Sigmoid colon (tissue), 7 donors: ENCODE measurements around the gene SOX4. TPM values are rescaled to one million over a fixed set of nuclear protein-coding genes. Genes with fewer than 3 reads are reported as not detected.

Experiments used
- DNase-seq: peaks from one replicate; pipeline ENCODE4 v3.0.0-alpha.2; 2019
- H3K27ac ChIP-seq, 4 donors: fragments of 200-600 bp; sonication (generic); one replicate each; pipeline ENCODE4 v1.5.1; 2016 to 2019; ENCODE audit warnings: mild to moderate bottlenecking in 1 of 4
- H3K27me3 ChIP-seq, 3 donors: fragments of 200-600 bp; sonication (generic); one replicate each; pipeline ENCODE4 v1.5.1; 2019; ENCODE audit warnings: mild to moderate bottlenecking in 1 of 3
- H3K36me3 ChIP-seq, 4 donors: fragments of 200-600 bp; sonication (generic); one replicate each; pipeline ENCODE4 v1.5.1; 2016 to 2019
- H3K4me1 ChIP-seq, 4 donors: fragments of 200-600 bp; sonication (generic); one replicate each; pipeline ENCODE4 v1.5.1; 2017 to 2019
- H3K4me3 ChIP-seq, 4 donors: fragments of 200-600 bp; sonication (generic); one replicate each; pipeline ENCODE4 v1.5.1; 2017 to 2019; ENCODE audit warnings: mild to moderate bottlenecking in 2 of 4, moderate library complexity in 1 of 4
- H3K9me3 ChIP-seq, 4 donors: fragments of 200-600 bp in 3 of 4; sonication (generic) in 3 of 4; one replicate each; pipeline versions ENCODE4 v1.5.1 to v1.6.1; 2013 to 2019
- EP300 ChIP-seq, 4 donors: sonication (generic); formaldehyde crosslinking; IDR thresholded peaks; one replicate each; pipeline ENCODE4 v1.6.1; 2017; ENCODE audit warnings: antibody characterized with exemption in 4 of 4
- POLR2A ChIP-seq, 2 donors: fragments of 450-650 bp; IDR thresholded peaks; one replicate each; pipeline ENCODE4 v1.6.1; 2016; ENCODE audit warnings: antibody characterized with exemption in 2 of 2, mild to moderate bottlenecking in 2 of 2, moderate library complexity in 2 of 2
- POLR2AphosphoS5 ChIP-seq, 4 donors: sonication (generic); formaldehyde crosslinking; IDR thresholded peaks; one replicate each; pipeline ENCODE4 v1.6.1; 2017; ENCODE audit warnings: antibody characterized with exemption in 4 of 4
- WGBS, 2 donors: extraction: QIAGEN DNeasy Blood & Tissue Kit; methylation state at CpG; one replicate each; pipeline ENCODE4 v1.1.7; 2013; 5-methylcytosine and 5-hydroxymethylcytosine counted together
- intact Hi-C: fragments of 100-400 bp; cut with DNase I; formaldehyde crosslinking; loops from one replicate; pipeline ENCODE4 v1.15.1; 2023
- polyA plus RNA-seq, 3 donors: library from polyadenylated mRNA; stranded (reverse); fragments of 200-250 nt; gene quantifications; one replicate each; pipeline ENCODE4 v1.2.3, GENCODE V29; 2013
- total RNA-seq, 4 donors: library from RNA; depleted of rRNA; stranded (reverse); fragments of >200 nt; gene quantifications; one replicate each; pipeline ENCODE4 v1.1.0, GENCODE V29; 2016
- TF ChIP-seq, protein P1 (sequence below), 4 experiments: fragments of 450-650 bp in 3 of 4; fragments of 200-600 bp in 1 of 4; IDR thresholded peaks; one replicate each; pipeline ENCODE4 v1.5.1; 2016 to 2019; ENCODE audit warnings: antibody characterized with exemption in 4 of 4, mild to moderate bottlenecking in 3 of 4, moderate library complexity in 2 of 4
- donor health status: healthy with polysubstance abuse.
- donor health status: Bipolar disorder and iron deficiency.
- donor health status: healthy.

SOX4 gene
- total and polyA plus RNA-seq, 7 donors: 3.9 to 12.4 (median 6.2) TPM

DNA sequence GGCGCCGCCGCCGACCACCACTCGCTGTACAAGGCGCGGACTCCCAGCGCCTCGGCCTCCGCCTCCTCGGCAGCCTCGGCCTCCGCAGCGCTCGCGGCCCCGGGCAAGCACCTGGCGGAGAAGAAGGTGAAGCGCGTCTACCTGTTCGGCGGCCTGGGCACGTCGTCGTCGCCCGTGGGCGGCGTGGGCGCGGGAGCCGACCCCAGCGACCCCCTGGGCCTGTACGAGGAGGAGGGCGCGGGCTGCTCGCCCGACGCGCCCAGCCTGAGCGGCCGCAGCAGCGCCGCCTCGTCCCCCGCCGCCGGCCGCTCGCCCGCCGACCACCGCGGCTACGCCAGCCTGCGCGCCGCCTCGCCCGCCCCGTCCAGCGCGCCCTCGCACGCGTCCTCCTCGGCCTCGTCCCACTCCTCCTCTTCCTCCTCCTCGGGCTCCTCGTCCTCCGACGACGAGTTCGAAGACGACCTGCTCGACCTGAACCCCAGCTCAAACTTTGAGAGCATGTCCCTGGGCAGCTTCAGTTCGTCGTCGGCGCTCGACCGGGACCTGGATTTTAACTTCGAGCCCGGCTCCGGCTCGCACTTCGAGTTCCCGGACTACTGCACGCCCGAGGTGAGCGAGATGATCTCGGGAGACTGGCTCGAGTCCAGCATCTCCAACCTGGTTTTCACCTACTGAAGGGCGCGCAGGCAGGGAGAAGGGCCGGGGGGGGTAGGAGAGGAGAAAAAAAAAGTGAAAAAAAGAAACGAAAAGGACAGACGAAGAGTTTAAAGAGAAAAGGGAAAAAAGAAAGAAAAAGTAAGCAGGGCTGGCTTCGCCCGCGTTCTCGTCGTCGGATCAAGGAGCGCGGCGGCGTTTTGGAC lies 2.0 kb downstream of the SOX4 start:
- intact Hi-C loops: loop anchor here (2.0 to 10.0 kb wide), 7 partner anchors 69 to 1761 kb away; partner anchors contain the start of gene ID4
- peak; percentile 71 for DNase-seq

DNA sequence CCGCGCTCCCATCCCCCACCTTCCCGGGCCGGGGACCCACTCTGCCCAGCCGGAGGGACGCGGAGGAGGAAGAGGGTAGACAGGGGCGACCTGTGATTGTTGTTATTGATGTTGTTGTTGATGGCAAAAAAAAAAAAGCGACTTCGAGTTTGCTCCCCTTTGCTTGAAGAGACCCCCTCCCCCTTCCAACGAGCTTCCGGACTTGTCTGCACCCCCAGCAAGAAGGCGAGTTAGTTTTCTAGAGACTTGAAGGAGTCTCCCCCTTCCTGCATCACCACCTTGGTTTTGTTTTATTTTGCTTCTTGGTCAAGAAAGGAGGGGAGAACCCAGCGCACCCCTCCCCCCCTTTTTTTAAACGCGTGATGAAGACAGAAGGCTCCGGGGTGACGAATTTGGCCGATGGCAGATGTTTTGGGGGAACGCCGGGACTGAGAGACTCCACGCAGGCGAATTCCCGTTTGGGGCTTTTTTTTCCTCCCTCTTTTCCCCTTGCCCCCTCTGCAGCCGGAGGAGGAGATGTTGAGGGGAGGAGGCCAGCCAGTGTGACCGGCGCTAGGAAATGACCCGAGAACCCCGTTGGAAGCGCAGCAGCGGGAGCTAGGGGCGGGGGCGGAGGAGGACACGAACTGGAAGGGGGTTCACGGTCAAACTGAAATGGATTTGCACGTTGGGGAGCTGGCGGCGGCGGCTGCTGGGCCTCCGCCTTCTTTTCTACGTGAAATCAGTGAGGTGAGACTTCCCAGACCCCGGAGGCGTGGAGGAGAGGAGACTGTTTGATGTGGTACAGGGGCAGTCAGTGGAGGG lies 2.8 kb downstream of the SOX4 start:
- Histone ChIP-seq H3K9me3 (no peaks in the 10 kb centered on the region), H3K4me3 (peak overlapping the region; percentile 60 to 94 (median 74)), H3K27ac (peak overlapping the region; percentile 87 to 98 (median 94)), H3K27me3 (no peaks in the 10 kb centered on the region), H3K36me3 (no peaks in the 10 kb centered on the region), H3K4me1 (peaks cover 0 to 28% (median 20%) of the 10 kb centered on the region in 4 donors)
- peak; percentile 75 for DNase-seq
- TF ChIP-seq POLR2AphosphoS5 (IDR thresholded peaks at IDR 0.05) (peak in 2 of 4 donors; percentile 37 to 46), EP300 (IDR thresholded peaks at IDR 0.05) (no peak)
- WGBS, 2 donors: 1% methylated on average over 43 of the region's 43 CpGs
- intact Hi-C loops: loop anchor here (2.0 to 10.0 kb wide), 7 partner anchors 68 to 1762 kb away; partner anchors contain the start of gene ID4

More for the DNA sequence above, 2.0 kb downstream of the SOX4 start:
- Histone ChIP-seq H3K4me3 (peak overlapping the region; percentile 60 to 94 (median 74)), H3K4me1 (peaks cover 0 to 28% (median 20%) of the 10 kb centered on the region in 4 donors), H3K27ac (peak overlapping the region; percentile 87 to 98 (median 94)), H3K9me3 (no peaks in the 10 kb centered on the region), H3K27me3 (no peaks in the 10 kb centered on the region), H3K36me3 (no peaks in the 10 kb centered on the region)
- TF ChIP-seq POLR2A (IDR thresholded peaks at IDR 0.05) (no peak), POLR2AphosphoS5 (IDR thresholded peaks at IDR 0.05) (peak in 1 of 4 donors; percentile 31), EP300 (IDR thresholded peaks at IDR 0.05) (no peak)
- TF ChIP-seq, protein P1, sequence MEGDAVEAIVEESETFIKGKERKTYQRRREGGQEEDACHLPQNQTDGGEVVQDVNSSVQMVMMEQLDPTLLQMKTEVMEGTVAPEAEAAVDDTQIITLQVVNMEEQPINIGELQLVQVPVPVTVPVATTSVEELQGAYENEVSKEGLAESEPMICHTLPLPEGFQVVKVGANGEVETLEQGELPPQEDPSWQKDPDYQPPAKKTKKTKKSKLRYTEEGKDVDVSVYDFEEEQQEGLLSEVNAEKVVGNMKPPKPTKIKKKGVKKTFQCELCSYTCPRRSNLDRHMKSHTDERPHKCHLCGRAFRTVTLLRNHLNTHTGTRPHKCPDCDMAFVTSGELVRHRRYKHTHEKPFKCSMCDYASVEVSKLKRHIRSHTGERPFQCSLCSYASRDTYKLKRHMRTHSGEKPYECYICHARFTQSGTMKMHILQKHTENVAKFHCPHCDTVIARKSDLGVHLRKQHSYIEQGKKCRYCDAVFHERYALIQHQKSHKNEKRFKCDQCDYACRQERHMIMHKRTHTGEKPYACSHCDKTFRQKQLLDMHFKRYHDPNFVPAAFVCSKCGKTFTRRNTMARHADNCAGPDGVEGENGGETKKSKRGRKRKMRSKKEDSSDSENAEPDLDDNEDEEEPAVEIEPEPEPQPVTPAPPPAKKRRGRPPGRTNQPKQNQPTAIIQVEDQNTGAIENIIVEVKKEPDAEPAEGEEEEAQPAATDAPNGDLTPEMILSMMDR (IDR thresholded peaks at IDR 0.05): peak in 1 of 4 experiments; percentile 25
- WGBS, 2 donors: 1% methylated on average over 108 of the region's 108 CpGs

DNA sequence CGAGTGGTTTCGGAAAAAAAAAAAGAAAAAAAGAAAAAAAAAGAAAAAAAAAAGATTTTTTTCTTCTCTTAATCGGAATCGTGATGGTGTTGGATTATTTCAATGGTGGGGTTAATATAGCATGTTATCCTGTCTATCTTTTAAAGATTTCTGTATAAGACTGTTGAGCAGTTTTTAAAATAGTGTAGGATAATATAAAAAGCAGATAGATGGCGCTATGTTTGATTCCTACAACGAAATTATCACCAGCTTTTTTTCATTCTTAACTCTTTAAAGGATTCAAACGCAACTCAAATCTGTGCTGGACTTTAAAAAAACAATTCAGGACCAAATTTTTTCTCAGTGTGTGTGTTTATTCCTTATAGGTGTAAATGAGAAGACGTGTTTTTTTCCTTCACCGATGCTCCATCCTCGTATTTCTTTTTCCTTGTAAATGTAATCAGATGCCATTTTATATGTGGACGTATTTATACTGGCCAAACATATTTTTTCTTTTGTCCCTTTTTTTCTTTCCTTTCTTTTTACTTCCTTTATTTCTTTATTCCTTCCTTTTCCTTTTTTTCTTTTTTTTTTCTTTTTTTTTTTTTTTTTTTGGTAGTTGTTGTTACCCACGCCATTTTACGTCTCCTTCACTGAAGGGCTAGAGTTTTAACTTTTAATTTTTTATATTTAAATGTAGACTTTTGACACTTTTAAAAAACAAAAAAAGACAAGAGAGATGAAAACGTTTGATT lies 3.6 kb downstream of the SOX4 start:
- no peaks in the 10 kb centered on the region for H3K9me3 ChIP-seq
- TF ChIP-seq POLR2AphosphoS5 (IDR thresholded peaks at IDR 0.05) (peak in 1 of 4 donors; percentile 1), POLR2A (IDR thresholded peaks at IDR 0.05) (no peak)
- TF ChIP-seq, protein P1 (IDR thresholded peaks at IDR 0.05): peak; percentile 41 to 61 (median 58)
- no peak for DNase-seq
- H3K27me3 ChIP-seq: no peaks in the 10 kb centered on the region
- H3K4me1 ChIP-seq: peaks cover 0 to 28% (median 20%) of the 10 kb centered on the region in 4 donors
- 1% methylated on average over 14 of the region's 14 CpGs for WGBS, 2 donors
- intact Hi-C loops: loop anchor here (2.0 to 10.0 kb wide), 7 partner anchors 68 to 1762 kb away; partner anchors contain the start of gene ID4
- peak overlapping the region; percentile 87 to 98 (median 94) for H3K27ac ChIP-seq
- no peaks in the 10 kb centered on the region for H3K36me3 ChIP-seq
- peak overlapping the region; percentile 60 to 94 (median 74) for H3K4me3 ChIP-seq

DNA sequence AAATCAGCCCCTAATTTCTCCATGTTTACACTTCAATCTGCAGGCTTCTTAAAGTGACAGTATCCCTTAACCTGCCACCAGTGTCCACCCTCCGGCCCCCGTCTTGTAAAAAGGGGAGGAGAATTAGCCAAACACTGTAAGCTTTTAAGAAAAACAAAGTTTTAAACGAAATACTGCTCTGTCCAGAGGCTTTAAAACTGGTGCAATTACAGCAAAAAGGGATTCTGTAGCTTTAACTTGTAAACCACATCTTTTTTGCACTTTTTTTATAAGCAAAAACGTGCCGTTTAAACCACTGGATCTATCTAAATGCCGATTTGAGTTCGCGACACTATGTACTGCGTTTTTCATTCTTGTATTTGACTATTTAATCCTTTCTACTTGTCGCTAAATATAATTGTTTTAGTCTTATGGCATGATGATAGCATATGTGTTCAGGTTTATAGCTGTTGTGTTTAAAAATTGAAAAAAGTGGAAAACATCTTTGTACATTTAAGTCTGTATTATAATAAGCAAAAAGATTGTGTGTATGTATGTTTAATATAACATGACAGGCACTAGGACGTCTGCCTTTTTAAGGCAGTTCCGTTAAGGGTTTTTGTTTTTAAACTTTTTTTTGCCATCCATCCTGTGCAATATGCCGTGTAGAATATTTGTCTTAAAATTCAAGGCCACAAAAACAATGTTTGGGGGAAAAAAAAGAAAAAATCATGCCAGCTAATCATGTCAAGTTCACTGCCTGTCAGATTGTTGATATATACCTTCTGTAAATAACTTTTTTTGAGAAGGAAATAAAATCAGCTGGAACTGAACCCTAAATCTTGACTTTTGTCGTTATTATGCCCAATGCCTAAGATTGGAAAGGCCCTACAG lies 4.5 kb downstream of the SOX4 start:
- peak overlapping the region; percentile 24 to 94 (median 74) for H3K4me3 ChIP-seq
- no peak for DNase-seq
- 2 to 5% methylated on average over 14 of the region's 14 CpGs for WGBS, 2 donors
- TF ChIP-seq, protein P1 (IDR thresholded peaks at IDR 0.05): no peak
- peak in 2 of 4 donors; percentile 12 to 20 for TF ChIP-seq POLR2AphosphoS5 (IDR thresholded peaks at IDR 0.05)
- no peaks in the 10 kb centered on the region for H3K27me3 ChIP-seq
- H3K9me3 ChIP-seq: no peaks in the 10 kb centered on the region
- H3K4me1 ChIP-seq: peaks cover 0 to 21% (median 18%) of the 10 kb centered on the region in 4 donors
- intact Hi-C loops: loop anchor here (2.0 to 10.0 kb wide), 7 partner anchors 67 to 1763 kb away; partner anchors contain the start of gene ID4
- peak overlapping the region in 3 of 4 donors; percentile 30 to 98 (median 96) for H3K27ac ChIP-seq
- H3K36me3 ChIP-seq: no peaks in the 10 kb centered on the region
